ENCODE measurements around the gene MYOZ3.

MYOZ3 gene

GRCh38 chr5:150644058-150644457 is 17.0 kb upstream of the MYOZ3 start:
- no peak for DNase-seq

- no peak for DNase-seq
Measured at GRCh38 chr5:150644514-150644913, 16.5 kb upstream of the MYOZ3 start.

GRCh38 chr5:150645070-150645700 is 15.9 kb upstream of the MYOZ3 start:
- no peak for DNase-seq

GRCh38 chr5:150647275-150648251 is 13.5 kb upstream of the MYOZ3 start:
- no peak for DNase-seq

GRCh38 chr5:150648294-150649107 is 12.6 kb upstream of the MYOZ3 start:
- DNase-seq: no peak

- no peak for DNase-seq
Measured at GRCh38 chr5:150649108-150650020, 11.7 kb upstream of the MYOZ3 start.

GRCh38 chr5:150650021-150651006 is 10.7 kb upstream of the MYOZ3 start:
- DNase-seq: no peak

GRCh38 chr5:150651382-150651781 is 9.7 kb upstream of the MYOZ3 start:
- DNase-seq: no peak

- DNase-seq: no peak
Measured at GRCh38 chr5:150651924-150652671, 9.0 kb upstream of the MYOZ3 start.

GRCh38 chr5:150653145-150653761 is 7.8 kb upstream of the MYOZ3 start:
- no peak for DNase-seq

- DNase-seq: no peak
Measured at GRCh38 chr5:150653762-150654556, 7.1 kb upstream of the MYOZ3 start.

- DNase-seq: no peak
Measured at GRCh38 chr5:150655221-150655620, 5.8 kb upstream of the MYOZ3 start.

- DNase-seq: peak; percentile 69 to 78
Measured at GRCh38 chr5:150656191-150657132, 4.6 kb upstream of the MYOZ3 start.

- DNase-seq: no peak
Measured at GRCh38 chr5:150658121-150658520, 2.9 kb upstream of the MYOZ3 start.

- DNase-seq: no peak
Measured at GRCh38 chr5:150658699-150659265, 2.3 kb upstream of the MYOZ3 start.

- no peak for DNase-seq
Measured at GRCh38 chr5:150659360-150660107, 1.5 kb upstream of the MYOZ3 start.
